Uterus (tissue), 4 donors: ENCODE data around the gene SLC16A12. TPM values are rescaled to one million over a fixed set of nuclear protein-coding genes. Genes with fewer than 3 reads are reported as not detected.

ENCODE experiments used
- DNase-seq, 2 donors: peaks; one replicate each; pipeline ENCODE4 v3.0.0-alpha.2; 2019 to 2020
- H3K27ac ChIP-seq, 2 donors: fragments of 200-600 bp; sonication (generic); 1 replicate in 1 of 2; 2 replicates in 1 of 2; pipeline ENCODE4 v1.5.1; 2016 to 2018
- H3K27me3 ChIP-seq, 2 donors: fragments of 200-600 bp; sonication (generic); one replicate each; pipeline ENCODE4 v1.5.1; 2018 to 2019; ENCODE audit warnings: control low read depth in 1 of 2
- H3K36me3 ChIP-seq, 2 donors: fragments of 200-600 bp; sonication (generic); one replicate each; pipeline ENCODE4 v1.5.1; 2019; ENCODE audit warnings: control low read depth in 1 of 2
- H3K4me1 ChIP-seq, 2 donors: fragments of 200-600 bp; sonication (generic); one replicate each; pipeline ENCODE4 v1.5.1; 2018 to 2019; ENCODE audit warnings: control low read depth in 1 of 2
- H3K4me3 ChIP-seq, 2 donors: fragments of 200-600 bp; sonication (generic); 1 replicate in 1 of 2; 2 replicates in 1 of 2; pipeline ENCODE4 v1.5.1; 2018 to 2019; ENCODE audit warnings: mild to moderate bottlenecking in 1 of 2
- H3K9me3 ChIP-seq, 2 donors: fragments of 200-600 bp; sonication (generic); one replicate each; pipeline ENCODE4 v1.5.1; 2019; ENCODE audit warnings: control low read depth in 1 of 2
- POLR2A ChIP-seq, 2 donors: fragments of 450-650 bp; IDR thresholded peaks; one replicate each; pipeline ENCODE4 v1.6.1; 2016; ENCODE audit warnings: antibody characterized with exemption in 2 of 2, mild to moderate bottlenecking in 1 of 2, moderate library complexity in 1 of 2
- intact Hi-C: fragments of 100-400 bp; cut with DNase I; formaldehyde crosslinking; loops from one replicate; pipeline ENCODE4 v1.15.1; 2023; ENCODE audit warnings: low total_unique reads
- total RNA-seq, 4 donors: library from RNA; depleted of rRNA in 3 of 4; stranded (reverse); fragments of >200 nt in 3 of 4; gene quantifications; one replicate each; pipeline versions ENCODE4 v1.1.0 to v1.2.4, GENCODE V29; 2014 to 2023
- TF ChIP-seq, protein P1 (sequence below), 4 experiments: fragments of 200-600 bp in 2 of 4; fragments of 450-650 bp in 2 of 4; sonication (generic) in 2 of 4; IDR thresholded peaks; one replicate each; pipeline ENCODE4 v1.5.1; 2016 to 2019; ENCODE audit warnings: antibody characterized with exemption in 4 of 4, mild to moderate bottlenecking in 2 of 4, moderate library complexity in 1 of 4
- donor health status: DM: yes; HTN: yes; CAD: no.

SLC16A12 gene
- total RNA-seq, 4 donors from 2014 or later: 0.26 to 7.4 (median 0.51) TPM

- no peak for TF ChIP-seq POLR2A (IDR thresholded peaks at IDR 0.05)
- TF ChIP-seq, protein P1, sequence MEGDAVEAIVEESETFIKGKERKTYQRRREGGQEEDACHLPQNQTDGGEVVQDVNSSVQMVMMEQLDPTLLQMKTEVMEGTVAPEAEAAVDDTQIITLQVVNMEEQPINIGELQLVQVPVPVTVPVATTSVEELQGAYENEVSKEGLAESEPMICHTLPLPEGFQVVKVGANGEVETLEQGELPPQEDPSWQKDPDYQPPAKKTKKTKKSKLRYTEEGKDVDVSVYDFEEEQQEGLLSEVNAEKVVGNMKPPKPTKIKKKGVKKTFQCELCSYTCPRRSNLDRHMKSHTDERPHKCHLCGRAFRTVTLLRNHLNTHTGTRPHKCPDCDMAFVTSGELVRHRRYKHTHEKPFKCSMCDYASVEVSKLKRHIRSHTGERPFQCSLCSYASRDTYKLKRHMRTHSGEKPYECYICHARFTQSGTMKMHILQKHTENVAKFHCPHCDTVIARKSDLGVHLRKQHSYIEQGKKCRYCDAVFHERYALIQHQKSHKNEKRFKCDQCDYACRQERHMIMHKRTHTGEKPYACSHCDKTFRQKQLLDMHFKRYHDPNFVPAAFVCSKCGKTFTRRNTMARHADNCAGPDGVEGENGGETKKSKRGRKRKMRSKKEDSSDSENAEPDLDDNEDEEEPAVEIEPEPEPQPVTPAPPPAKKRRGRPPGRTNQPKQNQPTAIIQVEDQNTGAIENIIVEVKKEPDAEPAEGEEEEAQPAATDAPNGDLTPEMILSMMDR (IDR thresholded peaks at IDR 0.05): no peak
- no peak overlapping the region for H3K27ac ChIP-seq
- intact Hi-C loops: no loop called here
- no peaks in the 10 kb centered on the region for H3K36me3 ChIP-seq
- H3K27me3 ChIP-seq: no peaks in the 10 kb centered on the region
- no peaks in the 10 kb centered on the region for H3K4me1 ChIP-seq
- DNase-seq: no peak
- no peaks in the 10 kb centered on the region for H3K9me3 ChIP-seq
- H3K4me3 ChIP-seq: no peak overlapping the region
These were observed 30.9 kb upstream of the SLC16A12 start for GRCh38 chr10:89566095-89566950.

DNA sequence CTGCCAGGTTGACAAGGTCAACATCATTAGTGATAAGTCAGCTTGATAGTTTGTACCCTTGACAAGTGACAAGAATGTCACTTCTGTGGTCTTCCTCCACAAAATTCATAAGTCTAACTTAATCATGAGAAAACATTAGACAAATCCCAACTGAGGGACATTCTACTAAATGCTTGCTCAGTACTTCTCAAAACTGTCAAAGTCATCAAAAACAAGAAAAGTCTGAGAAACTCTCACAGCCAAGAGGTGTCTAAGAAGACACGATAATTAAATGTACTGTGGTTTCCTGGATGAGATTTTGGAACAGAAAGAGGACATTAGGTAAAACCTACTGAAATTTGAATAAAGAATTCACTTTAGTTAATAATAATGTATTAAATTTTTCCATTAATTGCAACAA, 29.8 kb upstream of the SLC16A12 start:
- Histone ChIP-seq H3K36me3 (no peaks in the 10 kb centered on the region), H3K4me3 (no peak overlapping the region), H3K4me1 (no peaks in the 10 kb centered on the region), H3K27ac (no peak overlapping the region), H3K9me3 (no peaks in the 10 kb centered on the region), H3K27me3 (no peaks in the 10 kb centered on the region)
- TF ChIP-seq, protein P1 (IDR thresholded peaks at IDR 0.05): no peak
- no peak for TF ChIP-seq POLR2A (IDR thresholded peaks at IDR 0.05)
- intact Hi-C loops: no loop called here
- no peak for DNase-seq

DNA sequence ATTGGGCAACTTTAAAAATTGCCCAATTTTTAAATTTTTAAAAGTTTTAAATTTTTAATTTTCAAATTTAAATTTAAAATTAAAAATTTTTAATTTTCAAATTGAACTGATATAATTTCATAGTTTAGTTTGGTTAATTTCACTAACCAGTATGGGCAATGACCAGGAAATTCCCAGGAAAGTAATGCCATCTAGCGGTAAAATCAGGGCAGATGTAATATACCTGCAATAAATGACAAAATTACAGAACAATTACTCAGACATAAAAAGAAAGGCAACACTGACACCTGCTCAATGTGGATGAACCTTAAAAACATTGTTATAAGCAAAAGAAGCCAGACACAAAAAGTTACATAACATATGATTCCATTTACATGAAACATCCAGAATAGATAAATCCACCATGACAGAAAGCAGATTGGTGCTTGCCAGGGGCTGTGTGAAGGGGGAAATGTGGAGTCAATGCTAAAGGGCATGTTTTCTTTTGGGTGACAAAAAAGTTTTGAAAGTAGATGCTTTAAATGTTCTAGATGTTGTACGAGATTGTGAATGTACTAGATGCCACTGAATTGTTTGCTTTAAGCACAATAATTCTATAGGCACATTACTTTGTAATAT, 28.6 kb upstream of the SLC16A12 start:
- no peaks in the 10 kb centered on the region for H3K4me1 ChIP-seq
- no peak overlapping the region for H3K27ac ChIP-seq
- H3K36me3 ChIP-seq: no peaks in the 10 kb centered on the region
- DNase-seq: no peak
- H3K9me3 ChIP-seq: no peaks in the 10 kb centered on the region
- no peak overlapping the region for H3K4me3 ChIP-seq
- TF ChIP-seq, protein P1 (IDR thresholded peaks at IDR 0.05): peak; percentile 75 to 84 (median 78)
- no peak for TF ChIP-seq POLR2A (IDR thresholded peaks at IDR 0.05)
- no peaks in the 10 kb centered on the region for H3K27me3 ChIP-seq
- intact Hi-C loops: loop anchor here (5.0 kb wide), 1 partner anchor 132 kb away; no protein-coding TSS in a partner anchor

- TF ChIP-seq, protein P1 (IDR thresholded peaks at IDR 0.05): no peak
- no peak for TF ChIP-seq POLR2A (IDR thresholded peaks at IDR 0.05)
- Histone ChIP-seq H3K36me3 (no peaks in the 10 kb centered on the region), H3K27ac (no peak overlapping the region), H3K9me3 (no peaks in the 10 kb centered on the region), H3K4me1 (no peaks in the 10 kb centered on the region), H3K27me3 (no peaks in the 10 kb centered on the region), H3K4me3 (no peak overlapping the region)
- intact Hi-C loops: loop anchor here (5.0 kb wide), 1 partner anchor 131 kb away; no protein-coding TSS in a partner anchor
- no peak for DNase-seq
These were observed 27.9 kb upstream of the SLC16A12 start for GRCh38 chr10:89563311-89563710.

GRCh38 chr10:89556600-89556999, 21.2 kb upstream of the SLC16A12 start:
- H3K9me3 ChIP-seq: no peaks in the 10 kb centered on the region
- no peaks in the 10 kb centered on the region for H3K27me3 ChIP-seq
- H3K36me3 ChIP-seq: no peaks in the 10 kb centered on the region
- TF ChIP-seq POLR2A (IDR thresholded peaks at IDR 0.05): no peak
- TF ChIP-seq, protein P1 (IDR thresholded peaks at IDR 0.05): no peak
- H3K27ac ChIP-seq: no peak overlapping the region
- H3K4me1 ChIP-seq: no peaks in the 10 kb centered on the region
- intact Hi-C loops: no loop called here
- DNase-seq: no peak
- H3K4me3 ChIP-seq: no peak overlapping the region
